NCI-H82 (cell line): Measurements from ENCODE around the gene CAPN14.
"Not testable (repeated sequence)": the region's sequence is repeated elsewhere in the genome, so short reads cannot be mapped to it uniquely, and the experiment has no call there.

Experiments
- DNase-seq: peaks from one replicate; lab custom pipeline; 2025; lab: John Stamatoyannopoulos, UW

Gene CAPN14

GRCh38 chr2:31197166-31197565, 20.1 kb downstream of the CAPN14 start:
- DNase-seq, result no peak

GRCh38 chr2:31196622-31197021, 20.7 kb downstream of the CAPN14 start:
- no peak for DNase-seq

GRCh38 chr2:31193806-31194205, 23.5 kb downstream of the CAPN14 start:
- DNase-seq, result no peak

GRCh38 chr2:31192851-31193392, 24.4 kb downstream of the CAPN14 start:
- no peak for DNase-seq

GRCh38 chr2:31192396-31192795, 24.9 kb downstream of the CAPN14 start:
- DNase-seq, result no peak

GRCh38 chr2:31191931-31192330, 25.4 kb downstream of the CAPN14 start:
- DNase-seq, result no peak

- DNase-seq, result no peak
Observed at GRCh38 chr2:31190188-31190587, 27.1 kb downstream of the CAPN14 start.

- DNase-seq, result no peak
Observed at GRCh38 chr2:31189141-31189540, 28.2 kb downstream of the CAPN14 start.

- no peak for DNase-seq
Observed at GRCh38 chr2:31188131-31188530, 29.2 kb downstream of the CAPN14 start.

GRCh38 chr2:31187166-31187565, 30.1 kb downstream of the CAPN14 start:
- no peak for DNase-seq

GRCh38 chr2:31183973-31184372, 33.3 kb downstream of the CAPN14 start:
- not testable (repeated sequence) for DNase-seq

GRCh38 chr2:31176742-31177141, 40.6 kb downstream of the CAPN14 start:
- peak; percentile 17 for DNase-seq

GRCh38 chr2:31171142-31171541, 46.2 kb downstream of the CAPN14 start:
- no peak for DNase-seq

GRCh38 chr2:31170071-31170698, 47.1 kb downstream of the CAPN14 start:
- DNase-seq, result peak; percentile 77

GRCh38 chr2:31168291-31168690, 49.0 kb downstream of the CAPN14 start:
- no peak for DNase-seq

GRCh38 chr2:31166925-31167324, 50.4 kb downstream of the CAPN14 start:
- DNase-seq, result peak; percentile 25

- peak; percentile 87 for DNase-seq
Observed at GRCh38 chr2:31163011-31163539, 54.2 kb downstream of the CAPN14 start.

- DNase-seq, result no peak
Observed at GRCh38 chr2:31161637-31162036, 55.7 kb downstream of the CAPN14 start.

- peak; percentile 24 for DNase-seq
Observed at GRCh38 chr2:31151501-31151900, 65.8 kb downstream of the CAPN14 start.

GRCh38 chr2:31150120-31150670, 67.1 kb downstream of the CAPN14 start:
- no peak for DNase-seq

- DNase-seq, result no peak
Observed at GRCh38 chr2:31148514-31148913, 68.8 kb downstream of the CAPN14 start.

- DNase-seq, result no peak
Observed at GRCh38 chr2:31147645-31148044, 69.7 kb downstream of the CAPN14 start.

GRCh38 chr2:31142110-31142509, 75.2 kb downstream of the CAPN14 start:
- no peak for DNase-seq
